ENCODE results near the gene ZNF148. TPM values are rescaled to one million over a fixed set of nuclear protein-coding genes. Genes with fewer than 3 reads are reported as not detected.

ZNF148 gene
- total RNA-seq, 4 donors from 2014 or later, result 30.3 to 39.0 (median 33.0) TPM

DNA sequence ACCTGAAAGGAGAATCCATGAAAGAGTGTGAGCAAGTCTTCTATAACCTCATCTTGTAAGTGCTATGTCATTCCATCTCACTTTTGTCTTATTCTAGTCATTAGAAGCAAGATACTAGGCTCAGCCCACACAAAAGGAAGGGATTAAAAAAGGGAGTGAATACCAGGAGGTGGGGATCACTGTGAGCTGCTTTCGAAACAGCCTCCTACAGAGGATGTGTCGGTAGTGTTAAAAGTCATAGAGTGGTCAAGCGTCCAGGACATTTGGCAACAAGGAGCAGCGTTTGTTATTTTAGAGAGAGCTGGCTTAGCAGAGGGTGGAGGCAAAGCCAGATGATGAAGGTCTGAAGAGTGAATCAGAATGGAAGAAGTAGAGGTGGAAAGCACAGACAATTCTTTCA is 11.7 kb upstream of the ZNF148 start:
- no peak for TF ChIP-seq EP300 (IDR thresholded peaks at IDR 0.05)
- H3K9me3 ChIP-seq, result no peaks in the 10 kb centered on the region
- H3K27ac ChIP-seq (replicated peaks in 1 of 4), result no peak overlapping the region
- no peaks in the 10 kb centered on the region for H3K4me1 ChIP-seq
- H3K4me3 ChIP-seq, result no peak overlapping the region
- no peaks in the 10 kb centered on the region for H3K27me3 ChIP-seq
- no peak for DNase-seq (ENCODE audit: extremely low spot score)
- 62% methylated on average over 4 of the region's 4 CpGs for WGBS
- intact Hi-C loops (cut with DNase I), result no loop called here
- no peaks in the 10 kb centered on the region for H3K36me3 ChIP-seq

DNA sequence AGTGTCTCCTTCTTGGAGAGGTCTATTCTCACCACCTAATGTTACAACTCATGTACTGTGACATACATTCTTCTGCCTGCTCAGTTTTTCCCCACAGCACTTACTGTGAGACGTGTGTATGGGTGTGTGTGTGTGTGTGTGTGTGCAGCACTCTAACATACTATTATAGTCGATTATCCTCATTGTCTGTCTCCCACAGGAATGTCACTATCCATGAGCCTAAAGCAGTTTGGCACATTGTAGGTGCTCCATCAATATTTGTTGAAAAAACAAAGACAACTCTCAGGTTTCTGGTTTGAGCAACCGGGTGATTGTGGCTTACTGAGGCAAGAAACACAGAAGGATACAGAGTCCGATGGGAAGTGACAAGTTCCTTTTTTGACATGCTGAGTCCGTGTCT is 8.6 kb upstream of the ZNF148 start:
- Histone ChIP-seq H3K4me3 (no peak overlapping the region), H3K4me1 (no peaks in the 10 kb centered on the region), H3K36me3 (no peaks in the 10 kb centered on the region), H3K9me3 (no peaks in the 10 kb centered on the region), H3K27ac (replicated peaks in 1 of 4) (no peak overlapping the region), H3K27me3 (no peaks in the 10 kb centered on the region)
- DNase-seq (ENCODE audit: extremely low spot score), result no peak
- intact Hi-C loops (cut with DNase I), result no loop called here
- TF ChIP-seq EP300 (IDR thresholded peaks at IDR 0.05), result no peak
- TF ChIP-seq POLR2AphosphoS5 (IDR thresholded peaks at IDR 0.05), result no peak
- TF ChIP-seq POLR2A (IDR thresholded peaks at IDR 0.05; ENCODE audit: low read depth), result no peak
- 38% methylated on average over 5 of the region's 5 CpGs for WGBS

DNA sequence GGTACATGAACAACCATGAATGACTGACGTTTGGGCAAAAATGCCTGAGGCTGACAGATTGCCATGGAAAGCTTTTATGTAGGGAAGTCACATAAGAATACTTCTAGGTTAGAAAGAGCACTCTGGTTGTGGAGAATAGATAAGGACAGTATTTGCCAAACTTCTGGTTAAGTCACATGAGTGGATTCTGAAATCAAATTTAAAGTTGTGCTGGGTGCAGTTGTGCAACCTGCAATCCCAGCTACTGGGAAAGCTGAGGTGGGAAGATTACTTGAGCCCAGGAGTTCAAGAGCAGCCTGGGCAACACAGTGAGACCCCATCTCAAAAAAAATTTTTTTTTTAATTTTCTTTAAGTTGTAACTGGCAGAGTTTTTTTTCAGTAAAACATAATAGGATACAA is 7.2 kb upstream of the ZNF148 start:
- 87% methylated on average over 1 of the region's 1 CpG for WGBS
- H3K4me1 ChIP-seq, result no peaks in the 10 kb centered on the region
- H3K27me3 ChIP-seq, result no peaks in the 10 kb centered on the region
- no peak for DNase-seq (ENCODE audit: extremely low spot score)
- no peak overlapping the region for H3K27ac ChIP-seq (replicated peaks in 1 of 4)
- H3K9me3 ChIP-seq, result no peaks in the 10 kb centered on the region
- H3K36me3 ChIP-seq, result no peaks in the 10 kb centered on the region
- no peak overlapping the region for H3K4me3 ChIP-seq
- intact Hi-C loops (cut with DNase I), result no loop called here
- TF ChIP-seq POLR2AphosphoS5 (IDR thresholded peaks at IDR 0.05) (no peak), POLR2A (IDR thresholded peaks at IDR 0.05; ENCODE audit: low read depth) (no peak), EP300 (IDR thresholded peaks at IDR 0.05) (no peak), CTCF (IDR thresholded peaks at IDR 0.05) (no peak)

DNA sequence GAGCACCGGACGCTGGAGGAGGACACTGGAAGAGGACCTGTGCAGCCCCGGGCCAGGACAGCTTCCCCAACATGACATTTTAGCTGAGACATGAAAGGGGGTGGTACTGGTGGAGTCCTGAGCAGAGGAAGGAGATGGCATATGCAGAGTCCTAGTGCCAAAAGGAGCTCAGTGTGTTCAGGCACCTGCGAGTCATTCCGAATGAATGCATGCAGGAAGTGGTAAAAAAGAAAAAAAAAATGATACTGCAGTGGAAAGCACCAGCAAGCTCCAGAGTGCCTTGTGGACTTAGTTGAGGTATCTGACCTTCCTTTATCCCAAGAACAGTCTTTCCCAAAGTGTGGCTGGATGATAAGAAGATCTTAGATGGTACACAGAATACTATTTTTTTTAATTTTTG is 6.6 kb upstream of the ZNF148 start:
- DNase-seq (ENCODE audit: extremely low spot score), result no peak
- Histone ChIP-seq H3K27me3 (no peaks in the 10 kb centered on the region), H3K36me3 (no peaks in the 10 kb centered on the region), H3K9me3 (no peaks in the 10 kb centered on the region), H3K4me1 (no peaks in the 10 kb centered on the region), H3K27ac (replicated peaks in 1 of 4) (no peak overlapping the region), H3K4me3 (no peak overlapping the region)
- 72% methylated on average over 5 of the region's 5 CpGs for WGBS
- TF ChIP-seq EP300 (IDR thresholded peaks at IDR 0.05) (no peak), POLR2A (IDR thresholded peaks at IDR 0.05; ENCODE audit: low read depth) (no peak), POLR2AphosphoS5 (IDR thresholded peaks at IDR 0.05) (no peak), CTCF (IDR thresholded peaks at IDR 0.05) (no peak)
- intact Hi-C loops (cut with DNase I), result no loop called here

- Histone ChIP-seq H3K9me3 (no peaks in the 10 kb centered on the region), H3K4me3 (no peak overlapping the region), H3K27me3 (no peaks in the 10 kb centered on the region), H3K27ac (replicated peaks in 1 of 4) (no peak overlapping the region), H3K4me1 (peaks cover under 1 to 4% (median 2%) of the 10 kb centered on the region in 4 donors), H3K36me3 (no peaks in the 10 kb centered on the region)
- no peak for TF ChIP-seq EP300 (IDR thresholded peaks at IDR 0.05)
- TF ChIP-seq POLR2A (IDR thresholded peaks at IDR 0.05; ENCODE audit: low read depth), result no peak
- TF ChIP-seq CTCF (IDR thresholded peaks at IDR 0.05), result no peak
- intact Hi-C loops (cut with DNase I), result no loop called here
- no peak for DNase-seq (ENCODE audit: extremely low spot score)
- WGBS, result 80% methylated on average over 2 of the region's 2 CpGs
Measured at GRCh38 chr3:125381314-125381713, 6.2 kb upstream of the ZNF148 start.

DNA sequence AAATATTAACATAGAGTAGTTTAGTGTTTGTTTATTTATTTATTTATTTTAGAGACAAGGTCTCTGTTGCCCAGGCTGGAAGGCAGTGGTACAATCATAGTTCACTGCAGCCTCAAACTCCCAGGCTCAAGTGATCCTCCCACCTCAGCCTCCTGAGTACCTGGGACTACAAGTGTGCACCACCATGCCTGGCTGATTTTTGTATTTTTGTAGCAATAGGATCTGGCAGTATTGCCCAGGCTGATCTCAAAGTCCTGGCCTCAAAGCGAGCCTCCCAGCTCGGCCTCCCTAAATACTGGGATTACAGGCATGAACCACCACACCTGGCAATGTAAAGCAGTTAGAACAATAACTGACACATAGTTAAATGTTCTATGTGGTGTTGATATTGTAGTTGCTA is 4.4 kb upstream of the ZNF148 start:
- TF ChIP-seq POLR2A (IDR thresholded peaks at IDR 0.05; ENCODE audit: low read depth) (no peak), EP300 (IDR thresholded peaks at IDR 0.05) (no peak), CTCF (IDR thresholded peaks at IDR 0.05) (no peak), POLR2AphosphoS5 (IDR thresholded peaks at IDR 0.05) (no peak)
- Histone ChIP-seq H3K27me3 (no peaks in the 10 kb centered on the region), H3K27ac (replicated peaks in 1 of 4) (no peak overlapping the region), H3K36me3 (no peaks in the 10 kb centered on the region), H3K9me3 (no peaks in the 10 kb centered on the region), H3K4me3 (no peak overlapping the region), H3K4me1 (peaks cover 8 to 11% (median 10%) of the 10 kb centered on the region in 4 donors)
- no peak for DNase-seq (ENCODE audit: extremely low spot score)
- WGBS, result 100% methylated on average over 2 of the region's 2 CpGs
- intact Hi-C loops (cut with DNase I), result loop anchor here (10.0 kb wide), 1 partner anchor 325 kb away; the partner anchor contains the start of gene HEG1

Measured in esophagus muscularis mucosa (tissue), 4 donors.